Cerebellar cortex (tissue), 1 donor: ENCODE results near the gene SORCS3.

Source experiments
- DNase-seq: peaks from one replicate; pipeline ENCODE4 v3.0.0-alpha.2; 2015; ENCODE audit warnings: low spot score

The SORCS3 gene

DNA sequence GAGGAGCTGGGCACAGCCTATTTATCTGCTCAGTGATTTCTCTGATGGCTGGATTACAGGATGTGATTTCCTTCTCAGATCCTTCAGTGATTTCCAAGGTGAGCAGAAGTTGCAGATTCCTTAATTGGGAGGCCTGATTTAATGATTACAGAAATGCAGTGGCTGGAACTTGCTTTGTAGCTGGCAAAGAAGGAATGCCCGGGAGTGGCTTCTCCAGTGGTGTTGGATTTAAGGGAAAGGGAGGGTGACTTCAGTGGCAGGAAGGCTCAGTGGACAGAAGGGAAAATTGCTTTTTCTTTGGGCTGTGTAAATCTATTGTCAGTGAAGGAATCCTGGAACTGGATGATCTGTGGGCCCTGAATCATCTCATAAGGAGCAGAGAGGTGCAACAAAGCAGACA is 5.1 kb downstream of the SORCS3 start:
- DNase-seq: no peak

DNA sequence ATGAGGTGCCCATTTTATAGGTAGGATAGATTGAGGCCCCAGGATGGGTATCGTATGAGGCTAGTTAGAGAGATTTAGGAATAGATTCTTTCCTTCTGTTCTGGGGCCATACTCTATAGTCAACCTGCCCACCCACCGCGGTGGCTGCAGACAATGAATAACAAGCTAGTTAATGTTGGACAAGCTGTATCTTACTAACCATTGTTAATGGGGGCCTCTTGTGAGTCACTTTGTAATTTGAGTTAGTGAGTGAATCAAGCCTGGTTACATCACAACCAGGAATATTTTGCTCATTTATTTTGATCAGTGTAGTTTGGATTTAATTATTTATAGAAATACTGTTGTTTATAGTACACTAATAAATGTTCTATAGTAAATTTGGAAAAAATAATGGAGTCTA is 7.3 kb downstream of the SORCS3 start:
- no peak for DNase-seq

DNA sequence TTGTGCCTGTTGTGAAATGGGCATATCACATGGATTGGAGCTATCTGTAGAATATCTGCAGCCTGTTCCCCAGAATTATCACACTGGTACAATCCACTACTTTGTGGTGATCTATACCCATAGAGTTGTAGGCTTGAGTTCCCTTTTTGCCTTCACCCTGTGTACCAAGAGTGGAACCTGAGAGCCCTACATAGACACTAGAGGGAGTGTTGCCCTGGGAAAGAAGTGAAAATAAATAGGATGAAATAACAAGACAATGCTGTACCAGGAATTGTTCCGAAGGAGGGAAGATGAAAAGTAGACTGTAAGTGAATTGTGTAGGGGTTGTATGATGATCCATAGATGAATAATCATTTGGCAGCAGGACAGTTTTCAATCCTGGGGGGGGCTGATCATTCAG is 9.0 kb downstream of the SORCS3 start:
- DNase-seq: peak; percentile 6

DNA sequence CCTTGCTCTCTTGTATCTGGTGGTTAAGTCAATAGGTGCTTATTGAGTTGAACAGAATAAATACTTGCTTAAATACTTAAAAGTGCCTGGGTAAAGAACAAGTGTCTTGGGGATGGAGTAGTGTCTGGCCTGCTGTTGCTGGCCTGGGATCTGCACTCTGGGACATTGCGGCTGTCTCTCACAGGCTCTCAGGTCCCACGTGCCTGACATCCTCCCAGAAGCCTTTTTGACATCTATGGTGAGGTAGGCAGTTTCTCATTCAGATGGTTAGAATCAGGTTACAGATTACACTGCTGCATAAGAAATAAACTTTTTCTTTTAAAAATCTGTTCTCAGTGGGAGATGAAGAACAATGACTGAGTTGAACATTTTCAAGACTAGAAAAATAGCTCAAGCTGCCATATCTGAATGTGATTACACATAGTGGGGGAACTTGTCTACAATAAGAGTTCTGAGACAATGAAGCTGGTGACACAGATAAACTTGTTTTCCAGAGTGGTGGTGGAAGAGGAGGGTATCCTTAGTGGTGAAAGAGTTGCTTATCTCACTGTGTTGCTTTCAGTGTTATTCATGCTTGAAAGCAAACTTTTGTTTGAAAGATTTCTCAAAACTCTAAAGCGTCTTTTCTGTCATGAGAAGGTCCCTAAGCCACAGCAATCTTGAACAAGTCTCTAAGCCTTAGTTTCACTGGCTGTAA is 9.7 kb downstream of the SORCS3 start:
- no peak for DNase-seq

DNA sequence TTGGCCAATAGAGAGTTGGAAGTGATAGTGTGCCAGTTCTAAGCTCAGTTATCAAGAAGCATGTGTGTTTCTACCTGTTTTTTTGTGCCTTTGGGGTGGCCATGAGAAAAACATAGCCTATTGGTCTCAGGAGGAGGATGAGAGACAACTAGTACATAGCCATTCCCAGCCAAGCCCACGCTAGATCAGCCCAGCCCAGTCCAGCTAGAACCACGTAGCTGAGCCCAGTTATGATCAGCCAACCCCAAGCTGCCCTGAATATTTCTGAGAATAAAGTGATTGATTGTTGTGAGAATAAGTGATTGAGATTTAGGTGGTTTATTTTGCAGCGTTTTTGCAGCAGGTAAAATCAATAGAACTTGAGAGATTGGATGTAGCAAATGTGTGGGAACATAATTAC is 15.9 kb downstream of the SORCS3 start:
- no peak for DNase-seq

DNA sequence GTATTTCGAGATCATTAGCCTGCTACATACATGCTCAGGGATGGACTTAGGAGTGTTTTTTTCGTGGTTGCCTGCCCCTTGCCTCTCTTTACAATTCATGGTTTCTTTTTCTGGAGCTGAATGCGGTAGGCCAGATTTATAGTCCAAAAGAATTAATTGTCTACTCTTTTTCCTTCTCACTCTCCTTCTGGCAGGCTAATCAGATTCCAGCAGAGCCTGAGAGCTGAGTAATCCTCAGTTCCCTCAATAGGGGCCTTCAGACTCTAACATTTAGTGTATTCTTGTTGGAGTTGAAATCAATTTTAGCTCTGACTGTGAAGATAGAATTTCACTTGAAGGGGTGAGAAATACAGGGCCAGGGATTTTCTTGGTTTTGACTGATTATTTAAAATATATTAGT is 16.4 kb downstream of the SORCS3 start:
- DNase-seq: no peak

DNA sequence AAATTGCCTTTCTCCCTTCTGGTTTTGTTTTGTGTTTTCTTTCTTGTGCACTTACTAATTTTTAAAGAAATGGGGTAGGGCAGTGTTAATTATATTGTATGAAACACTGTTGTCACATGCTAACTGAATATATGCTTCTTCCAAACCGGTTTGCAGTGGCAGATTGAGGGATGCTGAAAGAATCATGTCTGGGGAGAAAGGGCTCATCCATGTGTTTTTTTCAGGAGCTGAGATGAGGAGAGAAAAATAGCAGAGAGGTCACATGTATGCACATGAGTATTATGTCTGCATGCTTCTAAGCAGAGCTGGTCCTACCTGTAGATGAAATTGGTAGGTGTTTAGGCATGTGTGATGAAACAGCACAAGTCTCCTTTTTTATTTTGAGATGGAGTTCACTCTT is 17.0 kb downstream of the SORCS3 start:
- DNase-seq: no peak

DNA sequence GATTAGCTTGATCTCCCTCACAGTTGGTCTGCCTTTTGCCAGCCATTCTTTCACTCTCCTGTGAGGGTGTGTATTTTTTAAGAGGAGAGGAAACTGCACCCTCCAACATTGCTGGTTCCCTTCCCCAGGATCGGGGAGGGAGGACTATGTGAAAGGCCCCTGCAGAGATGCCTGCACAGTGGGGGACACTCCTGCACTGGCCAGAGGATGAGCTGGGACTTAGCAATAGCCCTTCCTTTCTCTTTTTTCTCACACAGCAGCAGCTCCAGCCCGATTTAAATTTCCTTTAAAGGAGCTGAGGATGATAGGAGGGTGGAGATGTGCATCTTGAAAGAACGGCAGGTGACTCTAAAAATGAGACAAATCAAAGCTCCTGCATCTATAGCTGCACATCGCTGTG is 18.7 kb downstream of the SORCS3 start:
- DNase-seq: no peak

DNA sequence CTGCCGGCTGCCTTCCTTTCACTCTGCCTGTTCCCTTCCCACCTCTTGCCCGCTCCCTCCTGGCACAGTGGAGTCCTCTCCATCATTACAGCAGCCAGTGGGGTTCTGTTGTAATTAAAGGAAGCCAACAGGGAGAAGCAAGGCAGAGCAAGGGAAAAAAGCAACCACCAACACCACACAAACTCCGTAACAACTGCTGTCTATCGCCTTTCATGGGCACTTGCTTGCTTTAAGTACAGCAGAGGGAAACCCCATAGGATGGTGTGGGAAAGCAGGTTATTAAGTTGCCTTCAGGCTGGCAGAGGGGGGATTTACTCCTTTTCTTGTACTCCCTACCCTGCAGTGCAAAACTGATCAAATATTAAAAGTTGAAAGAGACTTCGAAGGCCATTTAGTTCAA is 22.0 kb downstream of the SORCS3 start:
- no peak for DNase-seq

DNA sequence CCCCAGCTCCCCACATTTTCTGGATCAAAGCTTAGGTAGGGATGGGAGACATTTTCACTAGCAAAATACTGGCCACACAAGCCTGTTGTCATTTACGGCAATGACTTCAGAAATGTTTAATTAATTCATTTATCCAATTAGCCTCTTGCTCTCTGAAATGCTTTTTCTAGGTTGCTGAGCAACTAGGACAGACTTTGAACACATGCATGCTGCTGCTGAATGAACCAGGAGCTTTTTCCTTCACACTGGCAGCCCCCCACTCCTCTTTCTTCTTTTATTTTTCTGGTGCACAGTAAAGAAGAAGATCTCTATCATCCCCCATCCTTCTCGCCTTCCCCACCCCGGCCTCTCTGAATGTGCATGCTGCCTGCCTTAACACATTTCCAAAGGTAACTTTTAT is 22.5 kb downstream of the SORCS3 start:
- DNase-seq: no peak

DNA sequence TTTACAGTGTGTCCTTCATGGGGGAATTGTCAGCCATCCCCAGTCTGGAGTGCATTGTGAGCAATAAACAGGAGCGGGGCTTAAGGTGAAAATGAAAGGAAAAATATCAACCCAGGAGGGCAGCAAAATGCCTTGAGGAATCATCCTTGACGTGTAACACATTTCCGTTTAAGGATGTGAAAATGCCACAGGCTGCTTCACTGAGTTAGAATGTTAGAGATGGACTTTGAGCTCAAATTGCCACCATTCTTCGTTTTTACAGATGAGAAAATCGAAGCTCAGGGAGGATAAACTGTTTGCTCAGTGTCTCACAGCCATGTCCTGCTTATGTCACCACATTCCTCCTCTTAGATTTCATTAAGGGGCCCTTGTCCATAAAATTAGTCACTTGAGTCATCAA is 23.1 kb downstream of the SORCS3 start:
- DNase-seq: no peak

DNA sequence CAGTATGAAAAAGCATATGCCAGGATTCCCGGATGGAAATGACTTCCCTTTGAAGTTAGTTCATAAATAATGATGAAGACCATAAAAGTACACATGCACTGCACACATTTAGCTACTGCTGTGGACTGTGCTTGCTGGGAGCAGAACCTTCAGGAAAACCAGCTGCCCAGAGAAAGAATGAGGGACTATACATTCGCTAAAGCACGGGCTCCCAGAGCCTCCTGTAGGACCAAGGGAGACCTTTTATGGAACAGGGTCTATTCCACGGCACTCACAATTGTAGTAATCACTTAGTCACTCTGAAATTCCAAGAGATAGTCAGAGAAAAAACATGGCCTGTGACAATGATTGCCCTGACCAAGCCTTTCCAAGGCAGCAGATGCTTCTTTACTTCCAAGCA is 24.1 kb downstream of the SORCS3 start:
- no peak for DNase-seq

DNA sequence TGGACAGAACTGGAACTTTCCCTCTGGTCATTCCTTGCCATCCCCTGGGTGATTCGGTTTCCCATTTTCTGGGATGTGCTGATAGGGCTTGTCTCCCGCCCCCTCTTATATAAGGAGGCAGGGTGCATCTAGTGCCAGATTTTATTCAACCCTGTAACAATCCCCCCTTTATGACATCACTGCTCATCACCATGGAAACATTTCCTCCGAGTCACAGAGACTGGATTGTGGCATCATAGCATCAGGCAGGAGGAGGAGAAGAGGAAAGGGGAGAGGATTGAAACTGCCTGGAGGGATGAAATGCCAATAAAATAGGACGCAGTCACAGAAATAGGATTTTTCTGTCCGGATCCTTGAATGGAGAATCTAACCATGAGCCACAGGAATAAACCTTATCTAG is 25.0 kb downstream of the SORCS3 start:
- no peak for DNase-seq

DNA sequence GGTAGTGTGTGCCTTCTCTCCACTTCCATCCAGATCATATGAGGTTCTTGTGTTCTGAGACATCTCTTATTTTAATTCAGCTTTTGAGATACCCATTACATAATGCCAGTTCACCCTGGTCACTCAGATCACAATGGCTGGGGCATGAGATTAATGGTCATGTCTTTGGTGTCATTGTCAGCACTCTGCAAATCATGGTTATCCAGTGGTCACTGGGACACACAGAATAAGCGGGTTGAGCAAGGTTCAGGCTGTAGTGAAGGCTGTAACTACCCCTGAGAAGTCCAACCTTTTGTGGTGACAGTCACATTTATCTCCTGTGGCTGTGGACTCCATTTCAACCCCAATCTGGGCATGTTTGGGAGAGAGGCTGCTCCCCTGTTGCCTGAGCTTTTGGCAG is 35.8 kb downstream of the SORCS3 start:
- no peak for DNase-seq

DNA sequence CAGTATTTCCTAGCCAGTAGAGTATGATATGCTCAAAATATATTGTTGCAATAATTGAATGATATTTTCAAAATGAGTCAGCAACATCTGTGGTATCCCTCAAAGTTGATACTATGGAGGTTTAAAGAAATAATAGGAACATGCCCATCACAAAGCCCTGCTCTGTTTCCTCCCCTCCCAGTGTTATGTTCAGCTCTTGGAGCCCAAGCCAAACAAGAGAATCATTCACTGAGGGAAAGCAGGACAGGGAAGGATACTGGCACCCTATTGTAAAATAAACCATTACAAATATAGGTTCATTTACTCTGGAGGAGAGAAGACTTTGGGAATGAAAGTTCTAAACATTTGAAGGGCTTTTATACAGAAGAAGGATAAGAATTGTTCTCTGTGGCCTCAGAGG is 37.6 kb downstream of the SORCS3 start:
- no peak for DNase-seq

DNA sequence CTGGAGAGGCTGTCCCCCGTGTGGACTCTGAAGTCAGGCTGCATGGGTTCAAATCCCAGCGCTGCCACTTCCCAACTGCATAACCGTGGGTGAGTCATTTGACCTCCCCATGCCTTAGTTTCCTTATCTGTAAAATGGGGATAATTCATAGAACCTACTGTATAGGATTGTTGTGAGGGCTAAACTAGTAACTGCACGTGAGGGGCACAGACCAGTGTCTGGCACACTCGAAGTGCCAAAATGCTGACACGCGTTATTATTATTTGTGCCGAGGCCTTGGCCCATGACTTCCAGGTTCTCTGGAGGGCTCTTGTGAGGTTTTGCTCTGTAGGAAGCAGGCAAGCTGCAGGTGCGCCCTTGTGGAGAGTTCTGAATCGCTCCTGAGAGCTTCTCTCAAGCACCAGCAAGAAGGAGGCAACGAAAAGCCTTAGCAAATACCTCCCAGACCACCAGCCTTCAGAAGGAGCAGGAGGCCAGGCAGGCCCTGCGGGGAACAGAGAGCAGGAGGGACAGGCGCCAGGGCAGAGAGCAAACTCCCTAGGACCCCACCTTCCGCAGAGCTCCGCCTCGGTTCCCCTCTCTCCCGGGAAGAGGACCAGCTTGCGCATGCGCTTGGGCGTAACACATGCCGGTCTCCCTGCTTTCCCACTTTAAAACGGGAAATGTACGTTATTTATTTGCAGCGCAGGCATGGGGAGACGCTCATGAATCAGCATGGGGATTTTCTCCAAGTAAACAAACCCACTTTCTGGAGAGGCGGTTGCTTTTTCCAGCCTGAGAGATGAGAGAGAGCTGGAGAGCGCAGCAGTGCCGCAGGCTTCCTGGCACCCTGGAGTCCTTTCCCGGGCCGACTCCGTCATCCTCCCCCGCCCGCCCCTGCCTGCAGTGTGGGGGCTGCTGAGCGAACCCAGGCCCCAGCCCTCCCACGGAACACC is 39.6 kb downstream of the SORCS3 start:
- DNase-seq: no peak

DNA sequence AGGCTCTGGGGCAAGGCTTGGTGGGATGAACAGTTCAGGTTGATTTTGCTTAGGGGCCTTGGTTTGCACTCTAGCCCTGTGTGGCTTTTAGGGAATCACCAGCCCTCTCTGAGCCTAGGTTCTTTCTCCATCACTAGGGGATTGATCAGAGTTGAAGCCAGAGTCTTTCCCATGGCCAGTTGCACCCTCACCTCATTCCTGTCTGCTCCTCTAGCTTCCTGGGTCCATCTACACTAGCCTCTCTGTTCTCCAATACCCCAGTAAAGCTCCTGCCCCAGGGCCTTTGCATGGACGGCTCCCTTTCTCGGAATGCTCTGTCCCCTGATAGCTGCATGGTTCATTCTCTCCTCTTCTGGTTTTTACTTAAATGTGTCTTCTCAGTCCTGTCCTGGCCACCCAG is 40.4 kb downstream of the SORCS3 start:
- DNase-seq: no peak

DNA sequence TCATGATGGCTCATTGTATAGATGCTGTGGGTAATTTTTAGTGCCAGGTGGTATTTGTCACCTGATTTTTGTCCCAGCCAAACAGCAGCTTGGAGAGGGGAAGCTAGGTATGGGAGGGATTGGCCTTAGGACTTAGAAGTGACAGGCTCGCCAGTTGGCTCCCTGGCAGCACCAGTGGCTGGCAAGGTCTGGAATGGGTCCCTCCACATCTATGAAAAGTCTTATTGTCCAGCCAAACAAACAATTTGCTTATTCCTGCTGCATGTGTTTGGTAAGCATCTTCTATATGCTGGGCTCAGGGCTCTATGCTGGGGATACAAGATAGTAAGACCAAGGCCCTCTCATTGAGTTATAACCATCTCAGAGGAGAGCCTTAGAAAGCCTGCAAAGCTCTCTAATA is 42.5 kb downstream of the SORCS3 start:
- no peak for DNase-seq

DNA sequence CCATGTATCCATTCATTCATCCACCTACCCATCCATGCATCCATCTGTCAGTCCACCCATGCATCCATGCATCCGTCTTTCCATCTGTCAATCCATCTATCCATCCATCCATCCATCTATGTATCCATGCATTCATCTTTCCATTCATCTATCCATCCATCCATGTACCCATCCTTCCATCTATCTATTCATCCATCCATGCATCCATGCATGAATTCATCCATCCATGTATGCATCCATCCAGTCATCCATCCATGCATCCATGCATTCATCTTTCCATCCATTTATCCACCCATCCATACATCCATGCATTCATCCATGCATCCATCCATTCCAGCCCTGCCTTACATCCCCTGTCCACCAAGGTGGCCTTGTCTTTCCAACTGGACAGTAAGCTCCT is 45.7 kb downstream of the SORCS3 start:
- DNase-seq: no peak

DNA sequence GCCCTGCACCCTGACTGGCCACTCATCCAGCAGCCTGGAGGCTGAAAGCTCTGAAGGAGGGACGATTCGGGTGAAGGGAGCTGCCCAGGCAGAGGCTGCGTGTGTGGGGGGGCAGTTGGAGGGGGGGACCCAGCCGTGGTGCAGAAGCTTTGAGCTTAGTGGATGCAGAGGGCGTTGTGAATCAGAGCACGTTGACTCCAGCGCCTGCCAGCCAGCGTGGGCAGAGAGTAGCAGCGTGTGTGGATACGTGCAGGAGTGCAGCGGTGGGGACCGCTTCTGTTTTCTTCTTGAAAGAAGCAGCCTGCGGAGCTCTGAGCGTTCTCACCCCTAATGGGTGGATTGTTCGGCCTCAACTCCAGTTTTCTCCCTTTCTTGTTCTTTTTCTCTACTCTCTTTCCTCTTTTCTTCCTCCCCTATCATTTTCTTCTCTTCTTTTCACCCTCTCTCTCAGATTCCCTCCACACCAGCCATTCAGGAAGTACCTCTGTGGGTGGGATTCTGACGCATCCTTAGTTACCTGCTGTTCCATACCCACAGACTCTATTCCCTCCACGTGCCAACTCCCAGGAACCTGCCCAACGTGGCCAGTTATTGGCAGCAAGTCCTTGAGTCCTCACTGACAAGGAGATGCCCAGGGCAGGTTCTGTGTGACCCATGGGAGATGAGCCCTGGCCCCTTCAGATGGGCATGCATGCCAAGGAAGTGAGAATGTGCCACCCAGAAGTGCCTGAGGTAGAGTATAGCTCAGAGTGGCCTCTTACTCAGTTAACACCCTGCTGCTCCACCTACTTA is 47.4 kb downstream of the SORCS3 start:
- DNase-seq: no peak

DNA sequence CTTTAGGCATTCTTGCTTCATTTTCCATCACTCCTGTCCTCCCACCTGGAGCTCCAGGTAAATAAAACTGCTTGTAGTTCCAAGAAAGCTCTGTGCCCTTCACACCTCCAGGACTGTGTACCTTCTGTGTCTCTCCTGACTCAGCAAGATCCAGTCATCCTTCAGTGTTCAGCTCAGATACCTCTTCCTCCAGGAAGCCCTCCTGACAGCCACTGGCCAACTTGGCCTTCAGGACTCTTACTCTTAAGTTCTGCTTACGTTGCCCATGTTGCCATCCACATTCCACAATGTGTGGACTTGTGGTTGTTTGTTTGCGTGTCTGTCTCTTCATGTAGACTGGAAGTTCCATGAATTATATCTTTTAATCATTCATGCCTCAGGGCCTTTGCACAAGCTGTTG is 48.0 kb downstream of the SORCS3 start:
- no peak for DNase-seq

DNA sequence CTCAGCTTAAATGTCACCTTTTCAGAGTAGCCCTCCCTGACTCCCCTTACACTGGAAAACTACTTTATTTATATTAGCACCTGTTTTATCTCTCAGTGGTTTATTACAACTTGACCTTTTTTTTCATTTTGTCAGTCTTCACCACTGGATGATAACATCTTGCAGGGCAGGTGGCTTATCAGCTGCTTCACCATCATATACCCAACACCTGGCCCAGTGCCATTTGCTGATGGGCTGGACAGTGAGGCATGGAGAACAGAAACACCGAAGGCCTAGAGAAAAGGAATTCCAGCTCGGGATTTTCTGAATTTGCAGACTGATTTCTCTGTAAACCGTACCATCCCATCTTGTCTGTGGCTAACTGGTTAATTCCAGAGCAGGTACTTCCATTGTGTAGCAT is 48.5 kb downstream of the SORCS3 start:
- DNase-seq: no peak

DNA sequence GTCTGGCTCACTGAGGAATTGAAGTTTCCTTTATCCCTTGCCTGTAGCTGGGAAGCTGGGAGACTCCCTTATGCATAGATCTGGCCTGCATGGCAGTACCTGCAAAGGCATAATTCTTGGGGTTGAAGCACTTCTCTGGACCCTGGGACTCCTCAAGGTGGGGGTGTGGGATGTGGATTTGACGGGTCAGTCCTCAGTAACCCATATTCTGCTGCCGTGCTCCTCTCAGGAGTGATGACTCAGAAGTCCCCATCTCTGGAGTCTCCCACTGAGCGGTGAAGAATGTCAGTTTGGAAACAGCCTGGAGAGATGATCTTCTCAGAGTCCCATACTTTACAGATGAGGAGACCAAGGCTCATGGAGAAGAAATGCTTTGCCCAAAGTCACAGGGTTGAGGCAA is 49.0 kb downstream of the SORCS3 start:
- no peak for DNase-seq
